AG04450 (cell line): ENCODE data around the gene VPREB1. TPM values are rescaled to one million over a fixed set of nuclear protein-coding genes. Genes with fewer than 3 reads are reported as not detected.

Experiments used
- CTCF ChIA-PET: fragments of 300-600, 350-600 bp; formaldehyde crosslinking; extraction: SDS; loops from one replicate; lab custom pipeline; 2022; ENCODE audit warnings: antibody characterized with exemption, inconsistent platforms; lab: Charles Lee
- POLR2A ChIA-PET: fragments of 350-600 bp; formaldehyde crosslinking; extraction: SDS; loops from one replicate; lab custom pipeline; 2021; ENCODE audit warnings: antibody characterized with exemption, inconsistent platforms; lab: Yijun Ruan, JAX
- DNase-seq: peaks from one replicate; pipeline ENCODE4 v3.0.0-alpha.2; 2011; ENCODE audit warnings: low read depth, low spot score
- H3K27ac ChIP-seq: one replicate; pipeline ENCODE4 v1.5.1; 2012; ENCODE audit warnings: low read depth, low read length, control low read depth
- H3K27me3 ChIP-seq: one replicate; pipeline ENCODE4 v1.6.0; 2012; ENCODE audit warnings: low read length; ENCODE audit not compliant: control insufficient read depth, insufficient read depth
- H3K4me3 ChIP-seq: 2 replicates; pipeline ENCODE4 v1.5.1; 2011; ENCODE audit warnings: mild to moderate bottlenecking, low read depth, low read length, control low read depth
- H3K9me3 ChIP-seq: 2 replicates; pipeline ENCODE4 v1.5.1; 2012; ENCODE audit warnings: low read length; ENCODE audit not compliant: control insufficient read depth, insufficient read depth
- CTCF ChIP-seq: IDR thresholded peaks from 2 replicates; pipeline ENCODE4 v1.5.1; 2011; ENCODE audit warnings: low read depth, low read length, control low read depth, inconsistent platforms
- polyA plus RNA-seq: library from polyadenylated mRNA; depleted of rRNA; stranded (reverse); fragments of >200 nt; gene quantifications from 2 replicates; pipeline ENCODE4 v1.2.3, GENCODE V29; 2011

VPREB1 gene
- polyA plus RNA-seq, 1 experiment = not detected

GRCh38 chr22:22201185-22201929 lies 43.2 kb upstream of the VPREB1 start:
- H3K27ac ChIP-seq = no peak overlapping the region
- H3K27me3 ChIP-seq = peaks cover 30% of the 10 kb centered on the region
- H3K9me3 ChIP-seq = no peaks in the 10 kb centered on the region; the same call in 1 of the 2 replicates
- CTCF ChIA-PET = interaction anchor here (0.6 to 2.9 kb wide), 21 partner anchors 9 to 273 kb away, joined by 3 to 17 read pairs (median 5); no protein-coding TSS in a partner anchor
- H3K4me3 ChIP-seq = no peak overlapping the region
- peak; percentile 21 for DNase-seq
- POLR2A ChIA-PET = no interaction called here
- TF ChIP-seq CTCF = peak; percentile 86

GRCh38 chr22:22201930-22202343 lies 42.6 kb upstream of the VPREB1 start:
- no peak for TF ChIP-seq CTCF
- no peak for DNase-seq
- CTCF ChIA-PET = interaction anchor here (0.6 to 2.9 kb wide), 16 partner anchors 9 to 274 kb away, joined by 3 to 17 read pairs (median 5); no protein-coding TSS in a partner anchor
- Histone ChIP-seq H3K27ac (no peak overlapping the region), H3K27me3 (peaks cover 26% of the 10 kb centered on the region), H3K9me3 (no peaks in the 10 kb centered on the region; the same call in 1 of the 2 replicates), H3K4me3 (no peak overlapping the region)
- POLR2A ChIA-PET = no interaction called here

- ChIA-PET CTCF (interaction anchor here (0.7 to 2.2 kb wide), 4 partner anchors 92 to 233 kb away, joined by 5 to 9 read pairs (median 5); no protein-coding TSS in a partner anchor), POLR2A (interaction anchor here (0.6 kb wide), 1 partner anchor 650 kb away, joined by 5 read pairs; no protein-coding TSS in a partner anchor)
- Histone ChIP-seq H3K9me3 (no peaks in the 10 kb centered on the region; the same call in 1 of the 2 replicates), H3K4me3 (no peak overlapping the region), H3K27ac (no peak overlapping the region), H3K27me3 (peaks cover 25% of the 10 kb centered on the region)
- DNase-seq = no peak
- TF ChIP-seq CTCF = no peak
Observed at GRCh38 chr22:22203048-22203971, 41.3 kb upstream of the VPREB1 start.

GRCh38 chr22:22207845-22208564 lies 36.6 kb upstream of the VPREB1 start:
- no peak overlapping the region for H3K4me3 ChIP-seq
- no peak overlapping the region for H3K27ac ChIP-seq
- peaks cover 10% of the 10 kb centered on the region for H3K27me3 ChIP-seq
- CTCF ChIA-PET = interaction anchor here (0.6 to 4.1 kb wide), 26 partner anchors 11 to 256 kb away, joined by 3 to 25 read pairs (median 4); no protein-coding TSS in a partner anchor
- TF ChIP-seq CTCF = peak; percentile 83
- peak; percentile 39 for DNase-seq
- POLR2A ChIA-PET = no interaction called here
- H3K9me3 ChIP-seq = no peaks in the 10 kb centered on the region; the same call in 1 of the 2 replicates
